MM.1S (cell line): Measurements from ENCODE around the gene CAPN11.

ENCODE experiments used
- DNase-seq: peaks from one replicate; pipeline ENCODE4 v3.0.0-alpha.2; 2015
- H2AFZ ChIP-seq: fragments of 300-600 bp; sonication (generic); 2 replicates; pipeline ENCODE4 v1.6.0; 2016; ENCODE audit warnings: antibody characterized with exemption, low read length
- H3F3A ChIP-seq: fragments of 300-600 bp; sonication (generic); 2 replicates; pipeline ENCODE4 v1.6.1; 2016; ENCODE audit warnings: mild to moderate bottlenecking, antibody characterized with exemption, low read length, moderate library complexity, mixed read lengths; ENCODE audit not compliant: insufficient read depth
- H3K27ac ChIP-seq: fragments of 300-600 bp; sonication (generic); 2 replicates; pipeline ENCODE4 v1.5.1; 2016; ENCODE audit warnings: mild to moderate bottlenecking, low read length
- H3K27me3 ChIP-seq: fragments of 300-600 bp; sonication (generic); replicated peaks from 2 replicates; pipeline ENCODE4 v1.6.0; 2016; ENCODE audit warnings: low read length; ENCODE audit not compliant: insufficient read depth
- H3K36me3 ChIP-seq: fragments of 300-600 bp; sonication (generic); replicated peaks from 2 replicates; pipeline ENCODE4 v1.6.1; 2016; ENCODE audit warnings: mild to moderate bottlenecking, low read length, mixed read lengths; ENCODE audit not compliant: insufficient read depth
- H3K4me1 ChIP-seq: fragments of 300-600 bp; sonication (generic); 2 replicates; pipeline ENCODE4 v1.6.1; 2016; ENCODE audit warnings: low read length, mixed read lengths
- H3K4me2 ChIP-seq: fragments of 300-600 bp; sonication (generic); 2 replicates; pipeline ENCODE4 v1.6.0; 2016; ENCODE audit warnings: low read depth, low read length
- H3K4me3 ChIP-seq: fragments of 300-600 bp; sonication (generic); 2 replicates; pipeline ENCODE4 v1.5.1; 2016; ENCODE audit warnings: low read length, mixed read lengths
- H3K79me2 ChIP-seq: fragments of 300-600 bp; sonication (generic); 2 replicates; pipeline ENCODE4 v1.6.1; 2016; ENCODE audit warnings: mixed run types, low read length, mixed read lengths
- H3K9ac ChIP-seq: fragments of 300-600 bp; sonication (generic); 2 replicates; pipeline ENCODE4 v1.6.1; 2016; ENCODE audit warnings: low read length, mixed read lengths
- H3K9me2 ChIP-seq: fragments of 300-600 bp; sonication (generic); replicated peaks from 2 replicates; pipeline ENCODE4 v1.6.1; 2016; ENCODE audit warnings: mild to moderate bottlenecking, low read length, mixed read lengths; ENCODE audit not compliant: insufficient read depth
- H3K9me3 ChIP-seq: fragments of 300-600 bp; sonication (generic); replicated peaks from 2 replicates; pipeline ENCODE4 v1.6.1; 2016; ENCODE audit warnings: mild to moderate bottlenecking, low read length, mixed read lengths; ENCODE audit not compliant: insufficient read depth
- H4K20me1 ChIP-seq: fragments of 300-600 bp; sonication (generic); 2 replicates; pipeline ENCODE4 v1.6.1; 2016; ENCODE audit warnings: mild to moderate bottlenecking, low read length, moderate library complexity, mixed read lengths; ENCODE audit not compliant: insufficient read depth
- CTCF ChIP-seq: fragments of 300-600 bp; sonication (generic); IDR thresholded peaks from 2 replicates; pipeline ENCODE4 v1.5.1; 2016; ENCODE audit warnings: antibody characterized with exemption, low read length, mixed read lengths
- EZH2 ChIP-seq: fragments of 300-600 bp; sonication (generic); optimal IDR thresholded peaks from 2 replicates; pipeline ENCODE3; 2017; ENCODE audit warnings: low read depth, mild to moderate bottlenecking, antibody characterized with exemption, low read length, mixed read lengths
- EZH2phosphoT487 ChIP-seq: fragments of 300-600 bp; sonication (generic); IDR thresholded peaks from 2 replicates; pipeline ENCODE4 v1.6.1; 2018; ENCODE audit warnings: antibody characterized with exemption, low read length

The CAPN11 gene

GRCh38 chr6:44225579-44226325 lies 67.1 kb downstream of the CAPN11 start:
- no peak overlapping the region for H3K4me2 ChIP-seq
- no peak overlapping the region for H3K9ac ChIP-seq
- H3K4me1 ChIP-seq: peaks cover 22% of the 10 kb centered on the region

GRCh38 chr6:44226368-44227147 lies 67.9 kb downstream of the CAPN11 start:
- Histone ChIP-seq H2AFZ (no peak overlapping the region), H3K9ac (no peak overlapping the region), H3K36me3 (no peaks in the 10 kb centered on the region), H3K4me3 (no peak overlapping the region), H3K9me2 (no peaks in the 10 kb centered on the region), H3K27me3 (no peaks in the 10 kb centered on the region), H3F3A (peaks cover 5% of the 10 kb centered on the region; the same call in 1 of the 2 replicates), H3K4me2 (no peak overlapping the region), H3K4me1 (peaks cover 17% of the 10 kb centered on the region), H3K27ac (no peak overlapping the region), H3K79me2 (peaks cover 50% of the 10 kb centered on the region), H4K20me1 (no peaks in the 10 kb centered on the region), H3K9me3 (no peaks in the 10 kb centered on the region)
- TF ChIP-seq EZH2 (no peak), CTCF (no peak), EZH2phosphoT487 (no peak)
- no peak for DNase-seq

More at GRCh38 chr6:44225579-44226325, 67.1 kb downstream of the CAPN11 start:
- Histone ChIP-seq H3K36me3 (no peaks in the 10 kb centered on the region), H3K4me3 (no peak overlapping the region), H3K27ac (no peak overlapping the region), H2AFZ (no peak overlapping the region), H3K27me3 (no peaks in the 10 kb centered on the region), H3K9me2 (no peaks in the 10 kb centered on the region), H3F3A (peaks cover 12% of the 10 kb centered on the region), H4K20me1 (no peaks in the 10 kb centered on the region), H3K9me3 (no peaks in the 10 kb centered on the region), H3K79me2 (peaks cover 50% of the 10 kb centered on the region)
- TF ChIP-seq EZH2 (no peak), CTCF (no peak)
- no peak for DNase-seq

- H3K79me2 ChIP-seq: peaks cover 50% of the 10 kb centered on the region
- H3K4me1 ChIP-seq: peaks cover 14% of the 10 kb centered on the region
- H3F3A ChIP-seq: peaks cover 5% of the 10 kb centered on the region; the same call in 1 of the 2 replicates
- no peak overlapping the region for H3K27ac ChIP-seq
- no peak overlapping the region for H3K4me3 ChIP-seq
- H3K4me2 ChIP-seq: no peak overlapping the region
- no peak overlapping the region for H3K9ac ChIP-seq
- DNase-seq: no peak
- no peak overlapping the region for H2AFZ ChIP-seq
- no peaks in the 10 kb centered on the region for H3K9me3 ChIP-seq
- no peaks in the 10 kb centered on the region for H3K27me3 ChIP-seq
- TF ChIP-seq EZH2: no peak
- TF ChIP-seq CTCF: no peak
- TF ChIP-seq EZH2phosphoT487: no peak
- no peaks in the 10 kb centered on the region; the same call in 1 of the 2 replicates for H3K36me3 ChIP-seq
- H4K20me1 ChIP-seq: no peaks in the 10 kb centered on the region
- H3K9me2 ChIP-seq: no peaks in the 10 kb centered on the region
These were observed 68.7 kb downstream of the CAPN11 start for GRCh38 chr6:44227148-44227793.
